IPS-11a (cell line): ENCODE data around the gene TBC1D23.
A peak's percentile ranks its signal among the peaks of the same experiment; 100 is the strongest.
"Not testable (repeated sequence)": the region's sequence is repeated elsewhere in the genome, so short reads cannot be mapped to it uniquely, and the experiment has no call there.

Experiments
- H3K4me3 ChIP-seq: one replicate; pipeline ENCODE4 v1.5.1; 2013; ENCODE audit warnings: low read depth, low read length, control low read depth

Gene TBC1D23

GRCh38 chr3:100260685-100261484 is at the start of gene TBC1D23:
Gene TBC1D23 (plus strand): TSS chr3:100260992. CDS start chr3:100261019, 27 bp downstream.
- H3K4me3 ChIP-seq, result peak within 1 kb of the TSS; percentile 75

- no peak overlapping the region for H3K4me3 ChIP-seq
These were observed 46.8 kb upstream of the TBC1D23 start for GRCh38 chr3:100213891-100214573.

GRCh38 chr3:100214574-100214964 is 46.2 kb upstream of the TBC1D23 start:
- H3K4me3 ChIP-seq, result no peak overlapping the region

- H3K4me3 ChIP-seq, result no peak overlapping the region
These were observed 44.1 kb upstream of the TBC1D23 start for GRCh38 chr3:100216713-100217112.

- no peak overlapping the region for H3K4me3 ChIP-seq
These were observed 39.6 kb upstream of the TBC1D23 start for GRCh38 chr3:100221159-100221558.

GRCh38 chr3:100225193-100225592 is 35.6 kb upstream of the TBC1D23 start:
- H3K4me3 ChIP-seq, result no peak overlapping the region

- no peak overlapping the region for H3K4me3 ChIP-seq
These were observed 34.9 kb upstream of the TBC1D23 start for GRCh38 chr3:100225883-100226282.

- no peak overlapping the region for H3K4me3 ChIP-seq
These were observed 33.9 kb upstream of the TBC1D23 start for GRCh38 chr3:100226712-100227429.

- H3K4me3 ChIP-seq, result no peak overlapping the region
These were observed 33.3 kb upstream of the TBC1D23 start for GRCh38 chr3:100227511-100227921.

GRCh38 chr3:100228247-100228646 is 32.5 kb upstream of the TBC1D23 start:
- H3K4me3 ChIP-seq, result no peak overlapping the region

- H3K4me3 ChIP-seq, result not testable (repeated sequence)
These were observed 31.6 kb upstream of the TBC1D23 start for GRCh38 chr3:100229188-100229587.

- no peak overlapping the region for H3K4me3 ChIP-seq
These were observed 30.1 kb upstream of the TBC1D23 start for GRCh38 chr3:100230710-100231109.

- H3K4me3 ChIP-seq, result no peak overlapping the region
These were observed 29.1 kb upstream of the TBC1D23 start for GRCh38 chr3:100231668-100232067.

GRCh38 chr3:100234364-100234763 is 26.4 kb upstream of the TBC1D23 start:
- H3K4me3 ChIP-seq, result no peak overlapping the region

- H3K4me3 ChIP-seq, result no peak overlapping the region
These were observed 22.2 kb upstream of the TBC1D23 start for GRCh38 chr3:100238599-100238998.

- H3K4me3 ChIP-seq, result not testable (repeated sequence)
These were observed 18.3 kb upstream of the TBC1D23 start for GRCh38 chr3:100242471-100242870.

- no peak overlapping the region for H3K4me3 ChIP-seq
These were observed 16.5 kb upstream of the TBC1D23 start for GRCh38 chr3:100244264-100244663.

GRCh38 chr3:100245136-100245535 is 15.7 kb upstream of the TBC1D23 start:
- H3K4me3 ChIP-seq, result no peak overlapping the region

GRCh38 chr3:100245927-100246326 is 14.9 kb upstream of the TBC1D23 start:
- H3K4me3 ChIP-seq, result no peak overlapping the region

- H3K4me3 ChIP-seq, result no peak overlapping the region
These were observed 13.8 kb upstream of the TBC1D23 start for GRCh38 chr3:100246999-100247398.

GRCh38 chr3:100252001-100252400 is 8.8 kb upstream of the TBC1D23 start:
- no peak overlapping the region for H3K4me3 ChIP-seq
